DMS114 treated with DMSO at 0.1 percent for 48 hours (cell line): ENCODE measurements around the gene TANK.
A peak's percentile ranks its signal among the peaks of the same experiment; 100 is the strongest.
"Not testable (repeated sequence)": the region's sequence is repeated elsewhere in the genome, so short reads cannot be mapped to it uniquely, and the experiment has no call there.

Experiments used
- DNase-seq: peaks from one replicate; lab custom pipeline; 2025; ENCODE audit not compliant: unreplicated experiment; lab: John Stamatoyannopoulos, UW

Gene TANK

GRCh38 chr2:161160226-161161073 is at the start of gene TANK:
Gene TANK (plus strand): TSS chr2:161160428. CDS start chr2:161179663, 19,235 bp downstream.
- peak; percentile 64 for DNase-seq

GRCh38 chr2:161111531-161111930 is 48.7 kb upstream of the TANK start:
- no peak for DNase-seq

- no peak for DNase-seq
Measured at GRCh38 chr2:161112908-161113307, 47.3 kb upstream of the TANK start.

- no peak for DNase-seq
Measured at GRCh38 chr2:161113693-161114575, 46.3 kb upstream of the TANK start.

- DNase-seq: no peak
Measured at GRCh38 chr2:161115205-161115604, 45.0 kb upstream of the TANK start.

GRCh38 chr2:161115605-161116380 is 44.4 kb upstream of the TANK start:
- no peak for DNase-seq

- no peak for DNase-seq
Measured at GRCh38 chr2:161116509-161116908, 43.7 kb upstream of the TANK start.

GRCh38 chr2:161117506-161117905 is 42.7 kb upstream of the TANK start:
- no peak for DNase-seq

- no peak for DNase-seq
Measured at GRCh38 chr2:161118722-161119121, 41.5 kb upstream of the TANK start.

GRCh38 chr2:161119483-161119882 is 40.7 kb upstream of the TANK start:
- no peak for DNase-seq

GRCh38 chr2:161120775-161121174 is 39.5 kb upstream of the TANK start:
- no peak for DNase-seq

GRCh38 chr2:161121622-161122021 is 38.6 kb upstream of the TANK start:
- no peak for DNase-seq

- DNase-seq: no peak
Measured at GRCh38 chr2:161122772-161123530, 37.3 kb upstream of the TANK start.

- DNase-seq: no peak
Measured at GRCh38 chr2:161123531-161124030, 36.6 kb upstream of the TANK start.

GRCh38 chr2:161124201-161124600 is 36.0 kb upstream of the TANK start:
- no peak for DNase-seq

GRCh38 chr2:161128885-161129284 is 31.3 kb upstream of the TANK start:
- DNase-seq: no peak

- no peak for DNase-seq
Measured at GRCh38 chr2:161130354-161130753, 29.9 kb upstream of the TANK start.

- DNase-seq: no peak
Measured at GRCh38 chr2:161131074-161131680, 29.1 kb upstream of the TANK start.

- no peak for DNase-seq
Measured at GRCh38 chr2:161131804-161132203, 28.4 kb upstream of the TANK start.

- DNase-seq: not testable (repeated sequence)
Measured at GRCh38 chr2:161132384-161132783, 27.8 kb upstream of the TANK start.
